Suprapubic skin (tissue), 4 donors: ENCODE results near the gene GDF11. TPM values are rescaled to one million over a fixed set of nuclear protein-coding genes. Genes with fewer than 3 reads are reported as not detected.

ENCODE experiments used
- DNase-seq, 2 donors: peaks; one replicate each; pipeline ENCODE4 v3.0.0-alpha.2; 2019; ENCODE audit warnings: low spot score in 2 of 2
- H3K27ac ChIP-seq: fragments of 200-600 bp; sonication (generic); one replicate; pipeline ENCODE4 v1.5.1; 2019
- H3K27me3 ChIP-seq: fragments of 200-600 bp; sonication (generic); one replicate; pipeline ENCODE4 v1.5.1; 2019
- H3K36me3 ChIP-seq: fragments of 200-600 bp; sonication (generic); one replicate; pipeline ENCODE4 v1.5.1; 2019
- H3K4me1 ChIP-seq: fragments of 200-600 bp; sonication (generic); one replicate; pipeline ENCODE4 v1.5.1; 2019
- H3K4me3 ChIP-seq: fragments of 200-600 bp; sonication (generic); one replicate; pipeline ENCODE4 v1.5.1; 2019; ENCODE audit warnings: mild to moderate bottlenecking
- H3K9me3 ChIP-seq: fragments of 200-600 bp; sonication (generic); one replicate; pipeline ENCODE4 v1.5.1; 2019
- EP300 ChIP-seq: sonication (generic); formaldehyde crosslinking; IDR thresholded peaks from one replicate; pipeline ENCODE4 v1.6.1; 2017; ENCODE audit warnings: antibody characterized with exemption
- POLR2A ChIP-seq, 2 donors: fragments of 450-650 bp; IDR thresholded peaks; one replicate each; pipeline ENCODE4 v1.6.1; 2017; ENCODE audit warnings: antibody characterized with exemption in 2 of 2, mild to moderate bottlenecking in 2 of 2, moderate library complexity in 2 of 2
- POLR2AphosphoS5 ChIP-seq, 3 donors: sonication (generic); formaldehyde crosslinking; IDR thresholded peaks; one replicate each; pipeline ENCODE4 v1.6.1; 2017; ENCODE audit warnings: antibody characterized with exemption in 3 of 3
- WGBS: methylation state at CpG from one replicate; pipeline ENCODE4 v1.1.5; 2018; 5-methylcytosine and 5-hydroxymethylcytosine counted together
- total RNA-seq, 4 donors: library from RNA; depleted of rRNA; stranded (reverse); fragments of >200 nt; gene quantifications; one replicate each; pipeline ENCODE4 v1.1.0, GENCODE V29; 2016
- TF ChIP-seq, protein P1 (sequence below), 2 donors: fragments of 200-600 bp in 1 of 2; fragments of 450-650 bp in 1 of 2; sonication (generic) in 1 of 2; IDR thresholded peaks; one replicate each; pipeline ENCODE4 v1.5.1; 2016 to 2019; ENCODE audit warnings: antibody characterized with exemption in 2 of 2, mild to moderate bottlenecking in 1 of 2, moderate library complexity in 1 of 2

GDF11 gene
- total RNA-seq, 4 donors from 2014 or later = 0.68 to 3.8 (median 2.0) TPM

DNA sequence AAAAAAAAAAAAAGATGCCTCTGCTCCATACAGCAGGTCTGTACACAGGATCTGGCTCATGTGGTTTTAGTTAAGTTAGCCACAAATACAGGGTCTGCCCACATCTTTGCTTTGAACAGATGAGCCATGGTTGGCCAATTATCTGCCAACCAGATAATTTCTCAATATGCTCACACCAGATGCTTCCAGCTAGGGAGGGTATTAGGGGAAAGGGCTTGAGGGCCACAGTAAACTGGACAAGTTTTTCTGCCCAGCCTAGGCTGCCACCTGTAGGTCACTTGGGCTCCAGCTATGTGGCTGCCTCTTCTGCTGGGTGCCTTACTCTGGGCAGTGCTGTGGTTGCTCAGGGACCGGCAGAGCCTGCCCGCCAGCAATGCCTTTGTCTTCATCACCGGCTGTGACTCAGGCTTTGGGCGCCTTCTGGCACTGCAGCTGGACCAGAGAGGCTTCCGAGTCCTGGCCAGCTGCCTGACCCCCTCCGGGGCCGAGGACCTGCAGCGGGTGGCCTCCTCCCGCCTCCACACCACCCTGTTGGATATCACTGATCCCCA is 22.0 kb upstream of the GDF11 start:
- Histone ChIP-seq H3K27me3 (no peaks in the 10 kb centered on the region), H3K9me3 (no peaks in the 10 kb centered on the region), H3K4me3 (no peak overlapping the region), H3K27ac (peak overlapping the region; percentile 29), H3K4me1 (peaks cover 81% of the 10 kb centered on the region), H3K36me3 (peaks cover 28% of the 10 kb centered on the region)
- TF ChIP-seq EP300 (no peak), POLR2AphosphoS5 (IDR thresholded peaks at IDR 0.05) (peak in 1 of 3 donors; percentile 14)
- TF ChIP-seq, protein P1, sequence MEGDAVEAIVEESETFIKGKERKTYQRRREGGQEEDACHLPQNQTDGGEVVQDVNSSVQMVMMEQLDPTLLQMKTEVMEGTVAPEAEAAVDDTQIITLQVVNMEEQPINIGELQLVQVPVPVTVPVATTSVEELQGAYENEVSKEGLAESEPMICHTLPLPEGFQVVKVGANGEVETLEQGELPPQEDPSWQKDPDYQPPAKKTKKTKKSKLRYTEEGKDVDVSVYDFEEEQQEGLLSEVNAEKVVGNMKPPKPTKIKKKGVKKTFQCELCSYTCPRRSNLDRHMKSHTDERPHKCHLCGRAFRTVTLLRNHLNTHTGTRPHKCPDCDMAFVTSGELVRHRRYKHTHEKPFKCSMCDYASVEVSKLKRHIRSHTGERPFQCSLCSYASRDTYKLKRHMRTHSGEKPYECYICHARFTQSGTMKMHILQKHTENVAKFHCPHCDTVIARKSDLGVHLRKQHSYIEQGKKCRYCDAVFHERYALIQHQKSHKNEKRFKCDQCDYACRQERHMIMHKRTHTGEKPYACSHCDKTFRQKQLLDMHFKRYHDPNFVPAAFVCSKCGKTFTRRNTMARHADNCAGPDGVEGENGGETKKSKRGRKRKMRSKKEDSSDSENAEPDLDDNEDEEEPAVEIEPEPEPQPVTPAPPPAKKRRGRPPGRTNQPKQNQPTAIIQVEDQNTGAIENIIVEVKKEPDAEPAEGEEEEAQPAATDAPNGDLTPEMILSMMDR (IDR thresholded peaks at IDR 0.05) = peak; percentile 13 to 37
- peak in 1 of 2 donors; percentile 83 for DNase-seq
- no CpG with 5 or more reads among the region's 9 CpGs for WGBS

DNA sequence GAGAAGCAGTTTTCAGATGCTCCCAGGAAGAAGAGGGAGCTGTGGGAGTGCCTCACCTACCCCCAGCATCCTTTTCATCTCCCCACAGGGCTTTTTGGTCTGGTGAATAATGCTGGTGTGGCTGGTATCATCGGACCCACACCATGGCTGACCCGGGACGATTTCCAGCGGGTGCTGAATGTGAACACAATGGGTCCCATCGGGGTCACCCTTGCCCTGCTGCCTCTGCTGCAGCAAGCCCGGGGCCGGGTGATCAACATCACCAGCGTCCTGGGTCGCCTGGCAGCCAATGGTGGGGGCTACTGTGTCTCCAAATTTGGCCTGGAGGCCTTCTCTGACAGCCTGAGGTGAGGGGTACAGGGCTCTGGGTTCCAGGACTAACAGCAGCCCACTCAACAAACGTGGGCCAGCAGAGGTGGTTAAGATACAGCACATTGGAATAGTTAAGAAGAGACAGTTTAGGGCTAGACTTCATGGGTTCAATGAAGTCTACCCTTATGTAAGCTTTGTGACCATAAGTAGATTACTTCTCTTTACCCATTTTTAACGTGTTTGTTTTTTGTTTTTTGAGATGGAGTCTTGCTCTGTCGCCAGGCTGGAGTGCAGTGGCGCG is 21.2 kb upstream of the GDF11 start:
- H3K36me3 ChIP-seq = peaks cover 34% of the 10 kb centered on the region
- TF ChIP-seq EP300 (no peak), POLR2AphosphoS5 (IDR thresholded peaks at IDR 0.05) (no peak), POLR2A (IDR thresholded peaks at IDR 0.05) (no peak)

DNA sequence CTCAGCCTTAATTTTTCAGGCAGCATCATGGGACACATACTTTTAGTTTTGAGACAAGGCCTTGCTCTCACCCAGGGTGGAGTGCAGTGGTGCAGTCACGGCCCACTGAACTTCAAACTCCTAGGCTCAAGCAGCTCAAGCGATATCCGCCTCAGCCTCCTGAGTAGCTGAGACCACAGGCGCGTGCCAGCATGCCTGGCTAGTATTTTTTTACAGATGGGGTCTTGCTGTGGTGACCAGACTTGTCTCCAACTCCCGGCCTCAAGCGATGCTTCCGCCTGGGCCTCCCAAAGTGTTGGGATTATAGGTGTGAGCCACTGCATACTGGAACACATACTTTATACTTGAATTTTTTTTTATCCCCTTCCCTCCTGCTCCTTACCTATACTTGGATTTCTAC is 20.0 kb upstream of the GDF11 start:
- no peak overlapping the region for H3K27ac ChIP-seq
- 89% methylated on average over 8 of the region's 8 CpGs for WGBS
- H3K27me3 ChIP-seq = no peaks in the 10 kb centered on the region
- H3K36me3 ChIP-seq = peaks cover 36% of the 10 kb centered on the region
- no peak overlapping the region for H3K4me3 ChIP-seq
- DNase-seq = peak in 1 of 2 donors; percentile 54
- no peaks in the 10 kb centered on the region for H3K9me3 ChIP-seq
- TF ChIP-seq POLR2A (IDR thresholded peaks at IDR 0.05) = no peak
- TF ChIP-seq EP300 = no peak
- TF ChIP-seq, protein P1 (IDR thresholded peaks at IDR 0.05) = no peak
- TF ChIP-seq POLR2AphosphoS5 (IDR thresholded peaks at IDR 0.05) = no peak
- H3K4me1 ChIP-seq = peaks cover 82% of the 10 kb centered on the region

More for the DNA sequence above, 21.2 kb upstream of the GDF11 start:
- whole genome bisulfite sequencing = 74% methylated on average over 14 of the region's 14 CpGs
- Histone ChIP-seq H3K9me3 (no peaks in the 10 kb centered on the region), H3K27ac (peak overlapping the region; percentile 29), H3K4me3 (no peak overlapping the region), H3K4me1 (peaks cover 82% of the 10 kb centered on the region), H3K27me3 (no peaks in the 10 kb centered on the region)
- no peak for DNase-seq

DNA sequence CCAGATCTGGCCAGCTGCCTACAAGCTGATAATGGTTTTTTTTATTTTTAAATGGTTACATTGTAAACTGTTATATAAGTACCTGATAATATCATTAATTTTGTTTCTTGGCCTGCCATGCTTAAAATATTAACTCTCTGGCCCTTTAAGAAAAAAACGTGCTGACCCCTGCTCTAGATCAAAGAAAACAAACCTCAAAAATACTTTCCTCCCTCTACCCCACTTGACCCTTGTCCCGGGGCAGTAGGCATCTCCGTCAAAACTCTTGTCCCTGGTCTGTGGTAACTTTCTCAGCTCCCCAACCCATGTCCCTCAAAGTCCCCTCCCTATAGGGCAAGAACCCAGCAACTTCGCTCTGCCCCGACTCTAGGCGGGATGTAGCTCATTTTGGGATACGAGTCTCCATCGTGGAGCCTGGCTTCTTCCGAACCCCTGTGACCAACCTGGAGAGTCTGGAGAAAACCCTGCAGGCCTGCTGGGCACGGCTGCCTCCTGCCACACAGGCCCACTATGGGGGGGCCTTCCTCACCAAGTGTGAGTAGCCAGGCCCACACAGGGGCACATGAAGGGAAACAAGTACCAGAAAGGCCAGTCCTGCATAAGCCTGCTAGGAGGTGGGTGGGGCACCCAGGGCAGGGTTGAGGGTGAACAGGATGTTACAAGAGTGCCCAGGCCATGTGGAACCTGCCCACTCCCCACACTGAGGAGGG is 19.3 kb upstream of the GDF11 start:
- peaks cover 76% of the 10 kb centered on the region for H3K4me1 ChIP-seq
- no peak overlapping the region for H3K4me3 ChIP-seq
- TF ChIP-seq POLR2AphosphoS5 (IDR thresholded peaks at IDR 0.05) (no peak), POLR2A (IDR thresholded peaks at IDR 0.05) (no peak), EP300 (no peak)
- TF ChIP-seq, protein P1 (IDR thresholded peaks at IDR 0.05) = no peak
- no peaks in the 10 kb centered on the region for H3K27me3 ChIP-seq
- H3K9me3 ChIP-seq = no peaks in the 10 kb centered on the region
- peak in 1 of 2 donors; percentile 63 for DNase-seq
- H3K27ac ChIP-seq = peak overlapping the region; percentile 1
- peaks cover 36% of the 10 kb centered on the region for H3K36me3 ChIP-seq
- 58% methylated on average over 6 of the region's 10 CpGs for WGBS

DNA sequence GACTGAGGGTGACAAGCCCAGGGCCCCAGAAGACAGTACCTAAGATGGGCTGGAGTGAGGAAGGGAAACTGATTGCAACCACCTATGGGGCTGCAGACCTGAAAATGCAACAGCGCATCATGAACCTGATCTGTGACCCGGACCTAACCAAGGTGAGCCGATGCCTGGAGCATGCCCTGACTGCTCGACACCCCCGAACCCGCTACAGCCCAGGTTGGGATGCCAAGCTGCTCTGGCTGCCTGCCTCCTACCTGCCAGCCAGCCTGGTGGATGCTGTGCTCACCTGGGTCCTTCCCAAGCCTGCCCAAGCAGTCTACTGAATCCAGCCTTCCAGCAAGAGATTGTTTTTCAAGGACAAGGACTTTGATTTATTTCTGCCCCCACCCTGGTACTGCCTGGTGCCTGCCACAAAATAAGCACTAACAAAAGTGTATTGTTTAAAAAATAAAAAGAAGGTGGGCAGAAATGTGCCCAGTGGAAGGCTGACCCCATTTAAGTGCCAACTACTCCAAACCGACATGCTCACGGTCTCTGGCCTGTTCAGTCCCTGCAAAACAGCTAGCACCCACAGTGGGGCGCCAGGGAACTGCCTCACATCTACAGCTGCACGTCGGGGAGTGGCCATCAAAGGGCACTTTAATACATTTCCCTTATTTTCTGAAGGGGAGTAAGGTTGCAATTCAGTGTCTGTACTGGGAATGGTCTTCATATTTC is 18.5 kb upstream of the GDF11 start:
- TF ChIP-seq EP300 (no peak), POLR2AphosphoS5 (IDR thresholded peaks at IDR 0.05) (no peak)
- TF ChIP-seq, protein P1 (IDR thresholded peaks at IDR 0.05) = peak; percentile 40 to 71
- peak; percentile 84 to 86 for DNase-seq
- WGBS = 34% methylated on average over 11 of the region's 11 CpGs
- Histone ChIP-seq H3K4me3 (no peak overlapping the region), H3K36me3 (peaks cover 33% of the 10 kb centered on the region), H3K4me1 (peaks cover 69% of the 10 kb centered on the region), H3K27me3 (no peaks in the 10 kb centered on the region), H3K9me3 (no peaks in the 10 kb centered on the region), H3K27ac (peak overlapping the region; percentile 1)
